ENCODE results near the gene RTN1. TPM values are rescaled to one million over a fixed set of nuclear protein-coding genes. Genes with fewer than 3 reads are reported as not detected.

Gene RTN1
- total RNA-seq, 1 donor from 2014 or later = 11.1 TPM

- Mint-ChIP-seq H3K4me1 (ENCODE audit: unreplicated experiment) (no peaks in the 10 kb centered on the region), H3K27ac (no peak overlapping the region), H3K27me3 (no peaks in the 10 kb centered on the region), H3K9me3 (no peaks in the 10 kb centered on the region), H3K4me3 (no peak overlapping the region), H3K36me3 (no peaks in the 10 kb centered on the region)
- TF ChIP-seq CTCF (conservative IDR thresholded peaks at IDR 0.05) = no peak
- no peak for DNase-seq (ENCODE audit: extremely low spot score, unreplicated experiment)
These were observed 165.3 kb downstream of the RTN1 start for GRCh38 chr14:59705245-59705644.

- H3K27me3 Mint-ChIP-seq = no peaks in the 10 kb centered on the region
- H3K4me3 Mint-ChIP-seq = no peak overlapping the region
- H3K9me3 Mint-ChIP-seq = no peaks in the 10 kb centered on the region
- no peaks in the 10 kb centered on the region for H3K4me1 Mint-ChIP-seq (ENCODE audit: unreplicated experiment)
- no peaks in the 10 kb centered on the region for H3K36me3 Mint-ChIP-seq
- DNase-seq (ENCODE audit: extremely low spot score, unreplicated experiment) = no peak
- no peak for TF ChIP-seq CTCF (conservative IDR thresholded peaks at IDR 0.05)
- H3K27ac Mint-ChIP-seq = no peak overlapping the region
These were observed 166.4 kb downstream of the RTN1 start for GRCh38 chr14:59704054-59704645.

GRCh38 chr14:59699442-59699841, 171.1 kb downstream of the RTN1 start:
- Mint-ChIP-seq H3K9me3 (no peaks in the 10 kb centered on the region), H3K27me3 (no peaks in the 10 kb centered on the region), H3K27ac (no peak overlapping the region), H3K4me3 (no peak overlapping the region), H3K36me3 (no peaks in the 10 kb centered on the region), H3K4me1 (ENCODE audit: unreplicated experiment) (no peaks in the 10 kb centered on the region)
- TF ChIP-seq CTCF (conservative IDR thresholded peaks at IDR 0.05) = no peak
- DNase-seq (ENCODE audit: extremely low spot score, unreplicated experiment) = no peak

- no peaks in the 10 kb centered on the region for H3K4me1 Mint-ChIP-seq (ENCODE audit: unreplicated experiment)
- no peak for DNase-seq (ENCODE audit: extremely low spot score, unreplicated experiment)
- H3K4me3 Mint-ChIP-seq = no peak overlapping the region
- no peaks in the 10 kb centered on the region for H3K36me3 Mint-ChIP-seq
- H3K27ac Mint-ChIP-seq = no peak overlapping the region
- no peaks in the 10 kb centered on the region for H3K27me3 Mint-ChIP-seq
- TF ChIP-seq CTCF (conservative IDR thresholded peaks at IDR 0.05) = no peak
- H3K9me3 Mint-ChIP-seq = no peaks in the 10 kb centered on the region
These were observed 171.8 kb downstream of the RTN1 start for GRCh38 chr14:59698793-59699192.

GRCh38 chr14:59695198-59695597, 175.4 kb downstream of the RTN1 start:
- no peak for TF ChIP-seq CTCF (conservative IDR thresholded peaks at IDR 0.05)
- H3K36me3 Mint-ChIP-seq = no peaks in the 10 kb centered on the region
- H3K27me3 Mint-ChIP-seq = peaks cover 8% of the 10 kb centered on the region
- no peak overlapping the region for H3K27ac Mint-ChIP-seq
- no peak overlapping the region for H3K4me3 Mint-ChIP-seq
- H3K9me3 Mint-ChIP-seq = no peaks in the 10 kb centered on the region
- DNase-seq (ENCODE audit: extremely low spot score, unreplicated experiment) = no peak
- no peaks in the 10 kb centered on the region for H3K4me1 Mint-ChIP-seq (ENCODE audit: unreplicated experiment)

- H3K27me3 Mint-ChIP-seq = peaks cover 12% of the 10 kb centered on the region
- H3K4me3 Mint-ChIP-seq = no peak overlapping the region
- H3K36me3 Mint-ChIP-seq = no peaks in the 10 kb centered on the region
- H3K4me1 Mint-ChIP-seq (ENCODE audit: unreplicated experiment) = no peaks in the 10 kb centered on the region
- no peaks in the 10 kb centered on the region for H3K9me3 Mint-ChIP-seq
- no peak for DNase-seq (ENCODE audit: extremely low spot score, unreplicated experiment)
- H3K27ac Mint-ChIP-seq = no peak overlapping the region
- TF ChIP-seq CTCF (conservative IDR thresholded peaks at IDR 0.05) = no peak
These were observed 179.3 kb downstream of the RTN1 start for GRCh38 chr14:59691266-59691665.

Data from type B pancreatic cell (in vitro differentiated cells).